Mesothelial cell of epicardium (in vitro differentiated cells): Measurements from ENCODE around the gene ARRDC2. TPM values are rescaled to one million over a fixed set of nuclear protein-coding genes. Genes with fewer than 3 reads are reported as not detected.
A peak's percentile ranks its signal among the peaks of the same experiment; 100 is the strongest.

ENCODE experiments used
- DNase-seq, 2 experiments: peaks; one replicate each; pipeline ENCODE4 v3.0.0; 2021; ENCODE audit warnings: low spot score in 2 of 2; ENCODE audit not compliant: unreplicated experiment in 2 of 2
- H3K27ac Mint-ChIP-seq: 2 replicates; pipeline ENCODE4 v1.8.0; 2021; ENCODE audit warnings: mixed read lengths
- H3K27me3 Mint-ChIP-seq: 2 replicates; pipeline ENCODE4 v1.8.0; 2021; ENCODE audit warnings: low read depth, mixed read lengths
- H3K36me3 Mint-ChIP-seq: 2 replicates; pipeline ENCODE4 v1.8.0; 2021; ENCODE audit warnings: mixed read lengths
- H3K4me1 Mint-ChIP-seq: 2 replicates; pipeline ENCODE4 v1.8.0; 2021; ENCODE audit warnings: mixed read lengths
- H3K4me3 Mint-ChIP-seq: 2 replicates; pipeline ENCODE4 v1.8.0; 2021; ENCODE audit warnings: mild to moderate bottlenecking, moderate library complexity, mixed read lengths
- H3K9me3 Mint-ChIP-seq: 2 replicates; pipeline ENCODE4 v1.8.0; 2021; ENCODE audit warnings: mixed read lengths
- total RNA-seq: library from RNA; stranded (reverse); gene quantifications from 3 replicates; pipeline ENCODE4 v1.2.1, GENCODE V29; 2021
- TF ChIP-seq, protein P1 (sequence below): fragments of 200-600 bp; sonication (generic); IDR thresholded peaks from one replicate; pipeline ENCODE4 v1.5.0; 2021; ENCODE audit warnings: antibody characterized with exemption; ENCODE audit not compliant: unreplicated experiment

The ARRDC2 gene
- total RNA-seq, 1 donor from 2014 or later: 4.0 TPM

DNA sequence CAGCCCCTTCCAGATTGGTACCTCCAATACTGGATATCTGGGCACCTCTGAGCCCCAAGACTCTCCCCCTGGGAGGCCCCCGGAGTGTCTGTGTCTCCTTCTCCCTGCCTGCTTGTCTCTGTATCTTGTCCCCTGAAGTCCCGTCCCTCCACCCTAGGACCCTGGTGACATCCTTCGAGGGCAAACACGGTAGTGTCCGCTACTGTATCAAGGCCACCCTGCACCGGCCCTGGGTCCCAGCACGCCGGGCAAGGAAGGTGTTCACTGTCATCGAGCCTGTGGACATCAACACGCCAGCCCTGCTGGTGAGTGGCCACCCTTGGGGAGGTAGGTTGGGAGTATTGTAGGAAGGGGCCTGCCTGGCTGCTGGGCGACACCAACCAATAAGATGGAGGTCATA lies 844 bp downstream of the ARRDC2 start:
- peaks cover 6% of the 10 kb centered on the region for H3K4me1 Mint-ChIP-seq
- peaks cover 2% of the 10 kb centered on the region for H3K36me3 Mint-ChIP-seq
- H3K4me3 Mint-ChIP-seq: peak overlapping the region; percentile 40
- no peak for DNase-seq
- H3K27me3 Mint-ChIP-seq: peaks cover 3% of the 10 kb centered on the region
- H3K9me3 Mint-ChIP-seq: no peaks in the 10 kb centered on the region
- TF ChIP-seq, protein P1, sequence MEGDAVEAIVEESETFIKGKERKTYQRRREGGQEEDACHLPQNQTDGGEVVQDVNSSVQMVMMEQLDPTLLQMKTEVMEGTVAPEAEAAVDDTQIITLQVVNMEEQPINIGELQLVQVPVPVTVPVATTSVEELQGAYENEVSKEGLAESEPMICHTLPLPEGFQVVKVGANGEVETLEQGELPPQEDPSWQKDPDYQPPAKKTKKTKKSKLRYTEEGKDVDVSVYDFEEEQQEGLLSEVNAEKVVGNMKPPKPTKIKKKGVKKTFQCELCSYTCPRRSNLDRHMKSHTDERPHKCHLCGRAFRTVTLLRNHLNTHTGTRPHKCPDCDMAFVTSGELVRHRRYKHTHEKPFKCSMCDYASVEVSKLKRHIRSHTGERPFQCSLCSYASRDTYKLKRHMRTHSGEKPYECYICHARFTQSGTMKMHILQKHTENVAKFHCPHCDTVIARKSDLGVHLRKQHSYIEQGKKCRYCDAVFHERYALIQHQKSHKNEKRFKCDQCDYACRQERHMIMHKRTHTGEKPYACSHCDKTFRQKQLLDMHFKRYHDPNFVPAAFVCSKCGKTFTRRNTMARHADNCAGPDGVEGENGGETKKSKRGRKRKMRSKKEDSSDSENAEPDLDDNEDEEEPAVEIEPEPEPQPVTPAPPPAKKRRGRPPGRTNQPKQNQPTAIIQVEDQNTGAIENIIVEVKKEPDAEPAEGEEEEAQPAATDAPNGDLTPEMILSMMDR: no peak
- H3K27ac Mint-ChIP-seq: no peak overlapping the region

DNA sequence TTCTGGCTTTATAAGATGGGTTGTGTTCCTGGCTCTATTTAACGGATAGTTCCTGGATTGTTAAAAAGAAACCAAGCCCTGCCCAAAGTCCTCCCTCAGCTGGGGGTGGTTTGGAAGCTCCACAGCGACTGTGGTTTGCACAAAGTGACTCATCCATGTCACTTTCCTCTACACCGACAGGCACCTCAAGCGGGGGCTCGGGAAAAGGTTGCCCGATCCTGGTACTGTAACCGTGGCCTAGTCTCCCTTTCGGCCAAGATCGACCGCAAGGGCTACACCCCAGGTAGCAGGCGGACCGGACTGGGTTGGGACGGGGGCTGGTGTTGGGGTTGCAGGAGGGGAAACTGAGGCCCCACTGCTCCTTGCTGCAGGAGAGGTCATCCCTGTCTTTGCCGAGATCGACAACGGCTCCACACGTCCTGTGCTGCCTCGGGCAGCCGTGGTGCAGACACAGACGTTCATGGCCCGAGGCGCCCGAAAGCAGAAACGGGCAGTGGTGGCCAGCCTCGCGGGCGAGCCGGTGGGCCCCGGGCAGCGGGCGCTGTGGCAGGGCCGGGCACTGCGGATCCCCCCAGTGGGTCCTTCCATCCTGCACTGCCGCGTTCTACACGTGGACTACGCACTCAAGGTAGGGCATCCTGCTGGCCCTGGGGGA lies 1.6 kb downstream of the ARRDC2 start:
- Mint-ChIP-seq H3K36me3 (peaks cover 2% of the 10 kb centered on the region), H3K27ac (no peak overlapping the region), H3K9me3 (no peaks in the 10 kb centered on the region), H3K4me1 (peaks cover 6% of the 10 kb centered on the region), H3K27me3 (peaks cover 3% of the 10 kb centered on the region), H3K4me3 (no peak overlapping the region)
- no peak for DNase-seq
- TF ChIP-seq, protein P1: no peak

DNA sequence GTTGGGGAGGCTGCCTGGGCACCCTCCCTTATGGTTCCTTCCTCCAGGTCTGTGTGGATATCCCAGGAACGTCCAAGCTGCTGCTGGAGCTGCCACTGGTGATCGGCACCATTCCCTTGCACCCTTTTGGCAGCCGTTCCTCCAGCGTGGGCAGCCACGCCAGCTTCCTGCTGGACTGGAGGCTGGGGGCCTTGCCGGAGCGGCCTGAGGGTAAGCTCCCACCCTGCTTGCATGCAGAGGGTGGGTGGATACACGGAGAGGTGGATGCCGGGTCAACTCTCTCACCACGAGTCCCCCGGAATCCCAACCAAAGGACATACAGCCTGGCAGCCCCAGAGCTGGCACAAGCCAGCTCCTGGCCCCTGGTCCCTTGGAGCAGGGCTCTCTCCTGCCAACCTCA lies 2.2 kb downstream of the ARRDC2 start:
- DNase-seq: no peak
- Mint-ChIP-seq H3K9me3 (no peaks in the 10 kb centered on the region), H3K4me3 (no peak overlapping the region), H3K27ac (no peak overlapping the region), H3K4me1 (peaks cover 6% of the 10 kb centered on the region), H3K27me3 (peaks cover 3% of the 10 kb centered on the region), H3K36me3 (peaks cover 2% of the 10 kb centered on the region)
- TF ChIP-seq, protein P1: no peak

DNA sequence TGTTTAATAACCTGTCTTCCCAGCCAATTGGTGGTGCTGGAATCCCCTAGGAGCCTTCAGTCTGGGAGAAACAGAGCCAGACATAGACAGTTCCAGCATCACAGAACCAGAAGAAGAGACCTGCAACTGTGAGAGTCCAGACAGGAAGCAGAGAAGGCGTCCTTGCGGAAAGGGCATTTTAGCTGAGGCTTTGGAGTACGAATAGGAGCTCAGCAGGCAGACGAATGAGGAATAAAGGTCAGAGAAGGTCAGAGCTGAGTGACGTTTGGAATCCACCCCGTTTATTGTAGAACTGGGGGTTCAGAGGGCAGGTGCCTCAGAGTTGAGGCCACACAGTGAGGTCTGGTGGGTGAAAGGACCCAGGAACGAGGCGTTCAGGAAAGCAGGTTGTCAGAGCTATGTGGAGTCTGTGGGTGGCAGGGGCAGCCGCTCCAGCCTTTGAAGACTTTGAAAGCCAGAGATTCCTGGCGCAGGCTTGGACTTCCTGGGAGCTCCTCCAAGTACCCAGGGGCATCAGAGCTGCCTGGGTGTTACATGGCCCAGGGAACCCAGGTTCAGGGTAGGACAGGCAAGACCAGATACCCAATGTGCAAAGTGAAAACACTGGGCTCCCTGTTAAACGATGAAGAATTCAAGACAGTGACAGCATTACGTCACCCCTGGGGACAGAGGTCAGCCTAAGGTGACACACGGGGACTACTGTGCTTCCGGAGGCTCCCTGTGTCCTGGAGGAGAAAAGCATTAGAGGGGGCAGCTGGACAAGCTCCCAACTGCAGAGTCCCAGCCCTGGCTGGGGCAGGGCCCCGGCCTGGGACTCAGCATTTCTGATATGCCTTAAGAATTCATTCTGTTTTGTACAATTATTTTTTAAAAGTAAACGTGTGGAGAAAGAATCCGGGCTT lies 5.5 kb downstream of the ARRDC2 start:
- TF ChIP-seq, protein P1: no peak
- no peaks in the 10 kb centered on the region for H3K36me3 Mint-ChIP-seq
- DNase-seq: no peak
- H3K27me3 Mint-ChIP-seq: no peaks in the 10 kb centered on the region
- no peak overlapping the region for H3K27ac Mint-ChIP-seq
- H3K9me3 Mint-ChIP-seq: no peaks in the 10 kb centered on the region
- H3K4me1 Mint-ChIP-seq: no peaks in the 10 kb centered on the region
- no peak overlapping the region for H3K4me3 Mint-ChIP-seq

DNA sequence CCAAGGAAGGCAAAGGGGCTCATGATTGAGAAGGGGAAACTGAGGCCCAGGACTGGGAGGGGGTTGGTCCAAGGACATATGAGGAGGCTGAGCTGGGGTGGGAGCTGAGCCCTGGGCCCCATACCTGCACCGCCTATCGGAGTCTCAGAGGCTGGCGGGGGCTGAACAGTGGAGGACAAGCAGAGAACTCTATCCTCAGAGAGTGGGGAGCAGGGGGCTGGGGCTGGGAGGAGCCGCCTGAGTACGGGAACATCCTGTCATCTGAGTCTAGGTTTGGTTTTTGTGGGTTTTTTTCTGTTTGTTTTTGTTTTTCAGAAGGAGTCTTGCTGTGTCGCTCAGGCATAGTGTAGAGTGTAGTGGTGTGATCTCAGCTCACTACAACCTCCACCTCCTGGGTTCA lies 6.2 kb downstream of the ARRDC2 start:
- H3K4me3 Mint-ChIP-seq: no peak overlapping the region

More for the DNA sequence above, 6.2 kb downstream of the ARRDC2 start:
- Mint-ChIP-seq H3K36me3 (no peaks in the 10 kb centered on the region), H3K4me1 (no peaks in the 10 kb centered on the region), H3K9me3 (no peaks in the 10 kb centered on the region), H3K27ac (no peak overlapping the region), H3K27me3 (no peaks in the 10 kb centered on the region)
- DNase-seq: no peak
- TF ChIP-seq, protein P1: no peak
